HepG2 (cell line): Measurements from ENCODE around the gene THSD4. TPM values are rescaled to one million over a fixed set of nuclear protein-coding genes. Genes with fewer than 3 reads are reported as not detected.

Source experiments
- ATAC-seq: fragments of 200-7000 bp; cut with Tn5 transposase; 3 replicates; pipeline ENCODE4 v1.9.1; 2020; ENCODE audit warnings: mild to moderate bottlenecking, moderate library complexity
- BruUV-seq: library from RNA; stranded (reverse); fragments of 400-500 nt; replicated peaks from 2 replicates; lab custom pipeline; 2021; lab: Mats Ljungman, UMichigan
- CTCF ChIA-PET: fragments of 300-600 bp; formaldehyde crosslinking; extraction: SDS; loops from one replicate; lab custom pipeline; 2021; ENCODE audit warnings: low total read pairs, inconsistent platforms, low intra/inter-chr PET ratio; lab: Yijun Ruan, JAX
- POLR2A ChIA-PET: fragments of 350-600 bp; sonication (Branson Sonifier 250); formaldehyde crosslinking; loops from one replicate; lab custom pipeline; 2020; ENCODE audit warnings: antibody characterized with exemption, inconsistent platforms; lab: Yijun Ruan, JAX
- DNase-seq: peaks from one replicate; pipeline ENCODE4 v3.0.0-alpha.2; 2015; ENCODE audit warnings: low spot score
- FAIRE-seq: peaks from 3 replicates; lab custom pipeline; 2011; peaks lifted over from hg19 to GRCh38; lab: Jason Lieb, UNC
- H2AFZ ChIP-seq: one replicate; pipeline ENCODE4 v1.6.1; 2011; ENCODE audit warnings: low read length, inconsistent platforms
- H3K27ac ChIP-seq: fragments of 300-600 bp; 3 replicates; pipeline ENCODE4 v1.8.0; 2011; ENCODE audit warnings: mixed run types, mild to moderate bottlenecking, mixed read lengths, low read length, inconsistent platforms; ENCODE audit not compliant: insufficient read depth; ENCODE audit errors: extremely low read length
- H3K27me3 ChIP-seq, 2 experiments: fragments of 200-600 bp in 1 of 2; 2 replicates in 1 of 2; 3 replicates in 1 of 2; pipeline versions ENCODE4 v1.6.0 to v1.8.0; 2011; ENCODE audit warnings: low read length in 2 of 2, mild to moderate bottlenecking in 2 of 2, moderate library complexity in 2 of 2, inconsistent platforms in 1 of 2; ENCODE audit not compliant: insufficient read depth in 2 of 2, control insufficient read depth in 1 of 2
- H3K36me3 ChIP-seq, 2 experiments: fragments of 200-600 bp in 1 of 2; replicated peaks in 1 of 2; 2 replicates in 1 of 2; 3 replicates in 1 of 2; pipeline versions ENCODE4 v1.5.1 to v1.8.0; 2011; ENCODE audit warnings: low read length in 2 of 2, inconsistent platforms in 1 of 2; ENCODE audit not compliant: insufficient read depth in 2 of 2, control insufficient read depth in 1 of 2
- H3K4me1 ChIP-seq: 2 replicates; pipeline ENCODE4 v1.5.1; 2012; ENCODE audit warnings: low read length, inconsistent platforms; ENCODE audit not compliant: insufficient read depth
- H3K4me2 ChIP-seq: 2 replicates; pipeline ENCODE4 v1.6.0; 2011; ENCODE audit warnings: low read depth, low read length, inconsistent platforms
- H3K4me3 ChIP-seq, 3 experiments: fragments of 200-600 bp in 1 of 3; sonication (generic), shearing (Covaris generic) in 1 of 3; replicated peaks in 1 of 3; 2 replicates each; pipeline ENCODE4 v1.5.1; 2011 to 2016; ENCODE audit warnings: low read length in 3 of 3, inconsistent platforms in 2 of 3, low read depth in 2 of 3, mild to moderate bottlenecking in 2 of 3, control low read depth in 1 of 3, mixed read lengths in 1 of 3; ENCODE audit not compliant: insufficient read depth in 1 of 3
- H3K79me2 ChIP-seq: one replicate; pipeline ENCODE4 v1.6.1; 2011; ENCODE audit warnings: low read length, inconsistent platforms; ENCODE audit not compliant: insufficient read depth
- H3K9ac ChIP-seq: 2 replicates; pipeline ENCODE4 v1.6.0; 2011; ENCODE audit warnings: mild to moderate bottlenecking, low read depth, low read length, inconsistent platforms; ENCODE audit not compliant: insufficient read depth
- H3K9me3 ChIP-seq: 2 replicates; pipeline ENCODE4 v1.5.1; 2012; ENCODE audit warnings: mild to moderate bottlenecking, low read length
- H4K20me1 ChIP-seq: 2 replicates; pipeline ENCODE4 v1.6.0; 2011; ENCODE audit warnings: inconsistent platforms, mild to moderate bottlenecking, low read length, moderate library complexity; ENCODE audit not compliant: insufficient read depth
- AKNA ChIP-seq: sonication (generic); formaldehyde crosslinking; IDR thresholded peaks from 2 replicates; pipeline ENCODE4 v1.4.0; 2020; ENCODE audit warnings: missing genetic modification reagents, borderline replicate concordance
- NAIF1 ChIP-seq: sonication (generic); formaldehyde crosslinking; IDR thresholded peaks from 2 replicates; pipeline ENCODE4 v1.5.0; 2020; ENCODE audit warnings: mild to moderate bottlenecking, missing genetic modification reagents, borderline replicate concordance
- NR2F6 ChIP-seq, 2 experiments: IDR thresholded peaks; 2 replicates each; pipeline ENCODE4 v1.6.1; 2016; ENCODE audit warnings: antibody characterized with exemption in 1 of 2, mild to moderate bottlenecking in 1 of 2
- YEATS2 ChIP-seq: sonication (generic); formaldehyde crosslinking; IDR thresholded peaks from 2 replicates; pipeline ENCODE4 v1.4.0; 2020; ENCODE audit warnings: missing genetic modification reagents, borderline replicate concordance
- ZNF101 ChIP-seq: sonication (generic); formaldehyde crosslinking; IDR thresholded peaks from 2 replicates; pipeline ENCODE4 v1.4.0; 2020; ENCODE audit warnings: mild to moderate bottlenecking, low read depth, missing genetic modification reagents, borderline replicate concordance
- ZNF121 ChIP-seq: sonication (generic); formaldehyde crosslinking; IDR thresholded peaks from 2 replicates; pipeline ENCODE4 v1.5.0; 2020; ENCODE audit warnings: mild to moderate bottlenecking, missing genetic modification reagents
- ZNF292 ChIP-seq: sonication (generic); formaldehyde crosslinking; IDR thresholded peaks from 2 replicates; pipeline ENCODE4 v1.8.1; 2022; ENCODE audit warnings: mild to moderate bottlenecking, low read depth, missing genetic modification reagents, borderline replicate concordance
- ZNF558 ChIP-seq: sonication (generic); formaldehyde crosslinking; IDR thresholded peaks from 2 replicates; pipeline ENCODE4 v1.9.0; 2022; ENCODE audit warnings: mild to moderate bottlenecking, missing genetic modification reagents, borderline replicate concordance
- WGBS: methylation state at CpG from one replicate; pipeline ENCODE4 v1.1.6; 2017; ENCODE audit warnings: low lambda C conversion rate; 5-methylcytosine and 5-hydroxymethylcytosine counted together
- in situ Hi-C: cut with HindIII; loops from 2 replicates; pipeline ENCODE4 v1.10.0; 2017; ENCODE audit warnings: low pct_unique_long_range_greater_than_20kb; ENCODE audit not compliant: extremely low pct_ligation_motif_present
- intact Hi-C: fragments of 100-400 bp; cut with micrococcal nuclease; formaldehyde crosslinking; loops from one replicate; pipeline ENCODE4 v1.10.0; 2022; ENCODE audit not compliant: unreplicated experiment
- polyA plus RNA-seq, 8 experiments: library from polyadenylated mRNA; depleted of rRNA in 3 of 8; stranded (reverse) in 7 of 8; unstranded in 1 of 8; fragments of >200 nt; fragmentation: Illumina TruSeq in 4 of 8; extraction: Trizol in 4 of 8; gene quantifications; 2 replicates each; pipeline versions ENCODE4 v1.2.1 to v1.2.3, GENCODE V29; 2011 to 2016; ENCODE audit warnings: low read depth in 4 of 8, missing spikeins in 1 of 8, mixed read lengths in 1 of 8; ENCODE audit not compliant: insufficient read depth in 1 of 8
- total RNA-seq, 5 experiments: library from RNA; depleted of rRNA; stranded (reverse); fragments of >200 nt; fragmentation: Illumina TruSeq; extraction: Trizol; gene quantifications; 2 replicates each; pipeline ENCODE4 v1.2.3, GENCODE V29; 2016; ENCODE audit warnings: low read depth in 1 of 5
- TF ChIP-seq, protein P1 (sequence below): sonication (generic); formaldehyde crosslinking; IDR thresholded peaks from 2 replicates; pipeline ENCODE4 v1.9.0; 2021; ENCODE audit warnings: missing genetic modification reagents, borderline replicate concordance
- TF ChIP-seq, protein P2 (sequence below): sonication (generic); formaldehyde crosslinking; IDR thresholded peaks from 2 replicates; pipeline ENCODE4 v1.4.0; 2020; ENCODE audit warnings: low read depth, missing genetic modification reagents

The THSD4 gene
- total and polyA plus RNA-seq, 2 of the 13 experiments (the other 11 are each of a cell fraction or from before 2014, with no cell fraction given) = 0.07 to 0.21 TPM

DNA sequence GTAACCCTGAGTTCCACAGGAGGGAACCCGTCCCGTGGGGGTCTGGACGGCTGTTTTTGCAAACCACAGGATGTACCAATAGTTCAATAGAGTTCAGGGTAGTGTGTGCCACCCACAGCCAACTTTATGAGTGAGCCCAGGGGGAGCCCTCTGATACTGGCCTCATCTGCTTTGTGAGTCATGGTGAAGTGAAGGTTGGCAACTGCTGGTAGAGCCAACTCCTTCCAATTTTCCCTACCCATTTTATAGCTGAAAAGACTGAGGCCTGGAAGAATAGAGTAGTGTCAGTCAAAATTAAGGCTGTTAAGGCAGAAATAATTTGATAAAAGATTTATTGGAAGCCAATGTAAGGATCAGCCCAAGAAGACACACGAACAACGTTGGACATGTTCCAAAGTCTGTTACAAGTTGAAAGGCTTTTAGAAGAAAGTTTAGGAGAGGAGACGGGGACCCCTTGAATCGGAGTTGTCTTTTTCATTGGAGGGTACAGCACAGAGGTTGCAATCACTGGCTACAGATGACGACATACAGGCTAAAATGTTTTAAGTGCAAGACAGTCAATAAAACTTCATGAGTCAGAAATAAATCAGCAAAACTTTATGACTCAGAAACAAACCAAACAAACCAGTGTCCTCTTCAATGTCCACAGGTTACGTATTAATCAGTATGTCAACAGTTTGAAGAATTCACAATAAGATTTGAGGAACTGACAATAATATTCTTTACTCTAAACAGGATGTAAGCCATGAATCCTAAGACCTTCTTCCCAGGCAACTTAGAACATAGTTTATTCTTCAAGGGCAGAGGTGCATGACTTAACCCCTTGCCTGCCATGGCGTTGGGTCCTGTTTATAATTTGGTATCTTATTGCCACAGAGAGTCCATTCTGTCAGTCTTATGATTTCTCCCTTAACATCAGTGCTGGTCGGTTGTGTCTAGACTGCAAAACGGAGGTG lies 632.1 kb downstream of the THSD4 start:
- ChIA-PET POLR2A (interaction anchor here (1.0 to 2.1 kb wide), 2 partner anchors 14 to 86 kb away, joined by 3 to 5 read pairs; no protein-coding TSS in a partner anchor), CTCF (no interaction called here)
- Histone ChIP-seq H2AFZ (no peak overlapping the region), H3K9me3 (no peaks in the 10 kb centered on the region), H3K79me2 (no peaks in the 10 kb centered on the region), H3K4me3 (no peak overlapping the region; a peak in 1 of 6 replicates), H3K4me1 (peaks cover 30% of the 10 kb centered on the region), H3K27me3 (peaks cover 0 to 7% of the 10 kb centered on the region in 2 experiments; a peak in 3 of 5 replicates), H3K4me2 (peak overlapping the region; percentile 61), H3K36me3 (no peaks in the 10 kb centered on the region), H4K20me1 (no peaks in the 10 kb centered on the region), H3K27ac (peak overlapping the region; percentile 29), H3K9ac (no peak overlapping the region; the same call in 1 of the 2 replicates)
- in situ Hi-C loops (loop anchor here (5.0 to 10.0 kb wide), 2 partner anchors 55 to 407 kb away; no protein-coding TSS in a partner anchor), intact Hi-C loops (no loop called here)
- no peak for FAIRE-seq
- 2% methylated on average over 9 of the region's 12 CpGs for WGBS
- BruUV-seq = no TSS peak
- DNase-seq = peak; percentile 87
- peak; percentile 87 for ATAC-seq
- no peak for TF ChIP-seq YEATS2 (CRISPR knock-in tag)
- TF ChIP-seq NAIF1 (CRISPR knock-in tag) = no peak
- TF ChIP-seq, protein P1, sequence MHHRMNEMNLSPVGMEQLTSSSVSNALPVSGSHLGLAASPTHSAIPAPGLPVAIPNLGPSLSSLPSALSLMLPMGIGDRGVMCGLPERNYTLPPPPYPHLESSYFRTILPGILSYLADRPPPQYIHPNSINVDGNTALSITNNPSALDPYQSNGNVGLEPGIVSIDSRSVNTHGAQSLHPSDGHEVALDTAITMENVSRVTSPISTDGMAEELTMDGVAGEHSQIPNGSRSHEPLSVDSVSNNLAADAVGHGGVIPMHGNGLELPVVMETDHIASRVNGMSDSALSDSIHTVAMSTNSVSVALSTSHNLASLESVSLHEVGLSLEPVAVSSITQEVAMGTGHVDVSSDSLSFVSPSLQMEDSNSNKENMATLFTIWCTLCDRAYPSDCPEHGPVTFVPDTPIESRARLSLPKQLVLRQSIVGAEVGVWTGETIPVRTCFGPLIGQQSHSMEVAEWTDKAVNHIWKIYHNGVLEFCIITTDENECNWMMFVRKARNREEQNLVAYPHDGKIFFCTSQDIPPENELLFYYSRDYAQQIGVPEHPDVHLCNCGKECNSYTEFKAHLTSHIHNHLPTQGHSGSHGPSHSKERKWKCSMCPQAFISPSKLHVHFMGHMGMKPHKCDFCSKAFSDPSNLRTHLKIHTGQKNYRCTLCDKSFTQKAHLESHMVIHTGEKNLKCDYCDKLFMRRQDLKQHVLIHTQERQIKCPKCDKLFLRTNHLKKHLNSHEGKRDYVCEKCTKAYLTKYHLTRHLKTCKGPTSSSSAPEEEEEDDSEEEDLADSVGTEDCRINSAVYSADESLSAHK = no peak
- TF ChIP-seq ZNF121 (CRISPR knock-in tag) = no peak
- TF ChIP-seq NR2F6 (IDR thresholded peaks at IDR 0.05) = no peak
- TF ChIP-seq NR2F6 (CRISPR knock-in tag; IDR thresholded peaks at IDR 0.05) = no peak
- TF ChIP-seq AKNA (CRISPR knock-in tag) = no peak
- no peak for TF ChIP-seq ZNF558 (CRISPR knock-in tag)
- no peak for TF ChIP-seq ZNF292 (CRISPR knock-in tag)
- no peak for TF ChIP-seq ZNF101
- TF ChIP-seq, protein P2, sequence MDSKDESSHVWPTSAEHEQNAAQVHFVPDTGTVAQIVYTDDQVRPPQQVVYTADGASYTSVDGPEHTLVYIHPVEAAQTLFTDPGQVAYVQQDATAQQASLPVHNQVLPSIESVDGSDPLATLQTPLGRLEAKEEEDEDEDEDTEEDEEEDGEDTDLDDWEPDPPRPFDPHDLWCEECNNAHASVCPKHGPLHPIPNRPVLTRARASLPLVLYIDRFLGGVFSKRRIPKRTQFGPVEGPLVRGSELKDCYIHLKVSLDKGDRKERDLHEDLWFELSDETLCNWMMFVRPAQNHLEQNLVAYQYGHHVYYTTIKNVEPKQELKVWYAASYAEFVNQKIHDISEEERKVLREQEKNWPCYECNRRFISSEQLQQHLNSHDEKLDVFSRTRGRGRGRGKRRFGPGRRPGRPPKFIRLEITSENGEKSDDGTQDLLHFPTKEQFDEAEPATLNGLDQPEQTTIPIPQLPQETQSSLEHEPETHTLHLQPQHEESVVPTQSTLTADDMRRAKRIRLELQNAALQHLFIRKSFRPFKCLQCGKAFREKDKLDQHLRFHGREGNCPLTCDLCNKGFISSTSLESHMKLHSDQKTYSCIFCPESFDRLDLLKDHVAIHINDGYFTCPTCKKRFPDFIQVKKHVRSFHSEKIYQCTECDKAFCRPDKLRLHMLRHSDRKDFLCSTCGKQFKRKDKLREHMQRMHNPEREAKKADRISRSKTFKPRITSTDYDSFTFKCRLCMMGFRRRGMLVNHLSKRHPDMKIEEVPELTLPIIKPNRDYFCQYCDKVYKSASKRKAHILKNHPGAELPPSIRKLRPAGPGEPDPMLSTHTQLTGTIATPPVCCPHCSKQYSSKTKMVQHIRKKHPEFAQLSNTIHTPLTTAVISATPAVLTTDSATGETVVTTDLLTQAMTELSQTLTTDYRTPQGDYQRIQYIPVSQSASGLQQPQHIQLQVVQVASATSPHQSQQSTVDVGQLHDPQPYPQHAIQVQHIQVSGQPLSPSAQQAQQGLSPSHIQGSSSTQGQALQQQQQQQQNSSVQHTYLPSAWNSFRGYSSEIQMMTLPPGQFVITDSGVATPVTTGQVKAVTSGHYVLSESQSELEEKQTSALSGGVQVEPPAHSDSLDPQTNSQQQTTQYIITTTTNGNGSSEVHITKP (CRISPR knock-in tag) = no peak
